GM21737 (cell line): ENCODE results near the gene SH3PXD2A.
"Not testable (repeated sequence)": the region's sequence is repeated elsewhere in the genome, so short reads cannot be mapped to it uniquely, and the experiment has no call there.

Experiments
- ATAC-seq: cut with Tn5 transposase; IDR thresholded peaks from one replicate; pipeline ENCODE4 v1.9.1; 2021; ENCODE audit warnings: mild to moderate bottlenecking, moderate library complexity; ENCODE audit not compliant: unreplicated experiment

SH3PXD2A gene

GRCh38 chr10:103770139-103770538 is 85.2 kb downstream of the SH3PXD2A start:
- no peak for ATAC-seq

GRCh38 chr10:103769176-103769575 is 86.2 kb downstream of the SH3PXD2A start:
- ATAC-seq, result no peak

- no peak for ATAC-seq
These were observed 87.0 kb downstream of the SH3PXD2A start for GRCh38 chr10:103768345-103768744.

- ATAC-seq, result no peak
These were observed 87.6 kb downstream of the SH3PXD2A start for GRCh38 chr10:103767756-103768155.

GRCh38 chr10:103766751-103767505 is 88.4 kb downstream of the SH3PXD2A start:
- ATAC-seq, result no peak

- ATAC-seq, result no peak
These were observed 89.4 kb downstream of the SH3PXD2A start for GRCh38 chr10:103765981-103766380.

- no peak for ATAC-seq
These were observed 90.2 kb downstream of the SH3PXD2A start for GRCh38 chr10:103765168-103765567.

GRCh38 chr10:103764296-103765088 is 90.9 kb downstream of the SH3PXD2A start:
- no peak for ATAC-seq

- ATAC-seq, result no peak
These were observed 91.8 kb downstream of the SH3PXD2A start for GRCh38 chr10:103763374-103764202.

- no peak for ATAC-seq
These were observed 92.5 kb downstream of the SH3PXD2A start for GRCh38 chr10:103762916-103763315.

- ATAC-seq, result no peak
These were observed 93.2 kb downstream of the SH3PXD2A start for GRCh38 chr10:103762162-103762561.

- ATAC-seq, result no peak
These were observed 94.1 kb downstream of the SH3PXD2A start for GRCh38 chr10:103761075-103761920.

GRCh38 chr10:103760233-103760632 is 95.1 kb downstream of the SH3PXD2A start:
- ATAC-seq, result not testable (repeated sequence)

- peak; percentile 48 for ATAC-seq
These were observed 96.1 kb downstream of the SH3PXD2A start for GRCh38 chr10:103759100-103759781.

GRCh38 chr10:103758294-103758681 is 97.1 kb downstream of the SH3PXD2A start:
- ATAC-seq, result no peak

- peak; percentile 46 for ATAC-seq
These were observed 97.7 kb downstream of the SH3PXD2A start for GRCh38 chr10:103757531-103758293.

GRCh38 chr10:103756277-103756869 is 99.0 kb downstream of the SH3PXD2A start:
- ATAC-seq, result no peak

GRCh38 chr10:103752680-103753248 is 102.6 kb downstream of the SH3PXD2A start:
- ATAC-seq, result no peak
